GM18507 (cell line): ENCODE results near the gene INO80B.

ENCODE experiments used
- DNase-seq: peaks from one replicate; pipeline ENCODE4 v3.0.0; 2011; ENCODE audit warnings: low read depth; ENCODE audit not compliant: insufficient read length; ENCODE audit errors: extremely low spot score
- FAIRE-seq: peaks from 2 replicates; lab custom pipeline; 2011; peaks lifted over from hg19 to GRCh38; lab: Jason Lieb, UNC

The INO80B gene

GRCh38 chr2:74424139-74424992 lies 30.5 kb upstream of the INO80B start:
- DNase-seq (no peak), FAIRE-seq (no peak)

GRCh38 chr2:74424995-74425406 lies 29.9 kb upstream of the INO80B start:
- no peak for FAIRE-seq
- DNase-seq: no peak

- DNase-seq: no peak
Measured at GRCh38 chr2:74425523-74425922, 29.4 kb upstream of the INO80B start.

GRCh38 chr2:74426181-74426758 lies 28.6 kb upstream of the INO80B start:
- DNase-seq (no peak), FAIRE-seq (no peak)

More at GRCh38 chr2:74425523-74425922, 29.4 kb upstream of the INO80B start:
- FAIRE-seq: no peak

- DNase-seq: no peak
Measured at GRCh38 chr2:74427551-74427950, 27.3 kb upstream of the INO80B start.

GRCh38 chr2:74428675-74429074 lies 26.2 kb upstream of the INO80B start:
- DNase-seq (no peak), FAIRE-seq (no peak)

More at GRCh38 chr2:74427551-74427950, 27.3 kb upstream of the INO80B start:
- FAIRE-seq: no peak

GRCh38 chr2:74429487-74430451 lies 25.1 kb upstream of the INO80B start:
- FAIRE-seq: no peak

GRCh38 chr2:74430502-74430901 lies 24.4 kb upstream of the INO80B start:
- FAIRE-seq (no peak), DNase-seq (no peak)

More at GRCh38 chr2:74429487-74430451, 25.1 kb upstream of the INO80B start:
- no peak for DNase-seq

GRCh38 chr2:74436111-74436805 lies 18.6 kb upstream of the INO80B start:
- DNase-seq (no peak), FAIRE-seq (no peak)

- FAIRE-seq (peak; percentile 51), DNase-seq (peak; percentile 28)
Measured at GRCh38 chr2:74436848-74437695, 17.8 kb upstream of the INO80B start.

GRCh38 chr2:74438248-74438647 lies 16.6 kb upstream of the INO80B start:
- no peak for FAIRE-seq
- DNase-seq: no peak

GRCh38 chr2:74439373-74439772 lies 15.5 kb upstream of the INO80B start:
- no peak for DNase-seq
- FAIRE-seq: no peak

GRCh38 chr2:74439803-74440377 lies 15.0 kb upstream of the INO80B start:
- DNase-seq: no peak
- no peak for FAIRE-seq

GRCh38 chr2:74440378-74441169 lies 14.3 kb upstream of the INO80B start:
- peak; percentile 90 for DNase-seq
- FAIRE-seq: peak; percentile 80

- DNase-seq (no peak), FAIRE-seq (no peak)
Measured at GRCh38 chr2:74441170-74441689, 13.7 kb upstream of the INO80B start.

GRCh38 chr2:74441690-74442482 lies 13.0 kb upstream of the INO80B start, which contains the start of gene RTKN:
Gene RTKN (minus strand): TSS chr2:74441937. CDS start chr2:74441816, 121 bp downstream.
- FAIRE-seq (peak; percentile 26), DNase-seq (peak; percentile 22)
